HAP-1 (cell line): ENCODE data around the gene AHCY.
"Not testable (repeated sequence)": the region's sequence is repeated elsewhere in the genome, so short reads cannot be mapped to it uniquely, and the experiment has no call there.

Experiments
- DNase-seq, 2 experiments: peaks; one replicate each; pipeline ENCODE4 v3.0.0-alpha.2; 2016 to 2020; ENCODE audit warnings: low spot score in 2 of 2
- H3K27me3 ChIP-seq: fragments of 250-450 bp; sonication (Bioruptor Pico); 2 replicates; pipeline ENCODE4 v1.5.1; 2020; ENCODE audit warnings: low read depth, mild to moderate bottlenecking, moderate library complexity
- H3K36me3 ChIP-seq: fragments of 250-450 bp; sonication (Bioruptor Pico); replicated peaks from 2 replicates; pipeline ENCODE4 v1.5.1; 2020; ENCODE audit warnings: mild to moderate bottlenecking
- H3K4me1 ChIP-seq: fragments of 250-450 bp; sonication (Bioruptor Pico); 2 replicates; pipeline ENCODE4 v1.5.1; 2020; ENCODE audit warnings: mild to moderate bottlenecking
- H3K4me3 ChIP-seq: fragments of 250-450 bp; sonication (Bioruptor Pico); 2 replicates; pipeline ENCODE4 v1.5.1; 2020; ENCODE audit warnings: mild to moderate bottlenecking, moderate library complexity
- H3K9me3 ChIP-seq: fragments of 250-450 bp; sonication (Bioruptor Pico); 2 replicates; pipeline ENCODE4 v1.5.1; 2020; ENCODE audit warnings: mild to moderate bottlenecking, moderate library complexity
- in situ Hi-C: fragments of 300-500 bp; cut with MboI; formaldehyde crosslinking; loops from 3 replicates; pipeline ENCODE4 v1.14.3; 2020; ENCODE audit warnings: low sequenced_read_pairs, inconsistent platforms, mixed read lengths

AHCY gene

DNA sequence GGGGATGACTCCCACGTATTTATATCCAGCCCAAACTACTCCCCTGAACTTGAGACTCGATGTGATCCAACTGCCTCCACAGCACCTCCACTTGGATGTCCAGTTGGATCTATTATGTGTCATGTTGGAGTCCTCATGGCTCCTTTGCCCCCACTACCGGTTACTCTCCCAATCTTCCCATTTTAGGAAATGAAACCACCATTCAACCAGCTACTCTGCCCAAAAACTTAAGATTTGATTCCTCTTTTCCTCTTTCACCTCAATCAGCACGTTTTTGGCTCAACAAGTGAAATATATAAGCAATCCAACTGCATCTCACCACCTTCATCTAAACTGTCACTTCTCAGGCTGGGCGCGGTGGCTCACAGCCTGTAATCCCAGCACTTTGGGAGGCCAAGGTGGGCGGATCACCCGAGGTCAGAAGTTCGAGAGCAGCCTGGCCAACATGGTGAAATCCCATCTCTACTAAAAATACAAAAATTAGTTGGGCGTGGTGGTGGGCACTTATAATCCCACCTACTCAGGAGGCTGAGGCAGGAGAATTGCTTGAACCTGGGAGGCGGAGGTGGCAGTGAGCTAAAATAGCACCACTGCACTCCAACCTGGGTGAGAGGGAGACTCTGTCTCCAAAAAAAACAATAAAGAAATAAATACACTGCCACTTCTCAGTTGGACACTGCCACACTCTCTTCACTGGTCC is 3.4 kb downstream of the AHCY start:
- Histone ChIP-seq H3K36me3 (peaks cover 45% of the 10 kb centered on the region), H3K4me3 (no peak overlapping the region), H3K9me3 (0 out of 2 replicates have a peak, but pooled peaks cover 2% of the 10 kb centered on the region), H3K27me3 (no peaks in the 10 kb centered on the region), H3K4me1 (peaks cover 15% of the 10 kb centered on the region)
- no peak for DNase-seq
- in situ Hi-C loops = loop anchor here (5.0 to 25.0 kb wide), 2 partner anchors 218 to 413 kb away; partner anchors contain the start of genes DYNLRB1 and TP53INP2

DNA sequence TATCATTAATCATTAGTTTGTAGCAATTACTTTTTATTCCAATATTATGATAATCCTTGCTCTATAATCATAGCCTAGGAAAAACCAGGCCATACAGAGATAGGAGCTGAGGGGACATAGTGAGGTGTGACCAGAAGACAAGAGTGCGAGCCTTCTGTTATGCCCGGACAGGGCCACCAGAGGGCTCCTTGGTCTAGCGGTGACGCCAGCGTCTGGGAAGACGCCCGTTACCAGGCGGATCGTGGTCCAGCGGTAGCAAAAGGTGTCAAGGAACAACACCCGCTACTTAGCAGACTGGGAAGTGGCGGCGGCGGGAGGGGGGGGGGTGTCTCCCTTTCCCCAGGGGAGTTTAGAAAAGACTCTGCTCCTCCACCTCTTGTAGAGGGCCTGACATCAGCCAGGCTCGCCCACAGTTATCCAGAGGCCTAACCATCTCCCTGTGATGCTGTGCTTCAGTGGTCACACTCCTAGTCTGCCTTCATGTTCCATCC is 4.8 kb downstream of the AHCY start:
- in situ Hi-C loops, H3K4me1 ChIP-seq, H3K27me3 ChIP-seq, H3K9me3 ChIP-seq, H3K4me3 ChIP-seq, DNase-seq: not testable (repeated sequence)
- peaks cover 59% of the 10 kb centered on the region for H3K36me3 ChIP-seq

DNA sequence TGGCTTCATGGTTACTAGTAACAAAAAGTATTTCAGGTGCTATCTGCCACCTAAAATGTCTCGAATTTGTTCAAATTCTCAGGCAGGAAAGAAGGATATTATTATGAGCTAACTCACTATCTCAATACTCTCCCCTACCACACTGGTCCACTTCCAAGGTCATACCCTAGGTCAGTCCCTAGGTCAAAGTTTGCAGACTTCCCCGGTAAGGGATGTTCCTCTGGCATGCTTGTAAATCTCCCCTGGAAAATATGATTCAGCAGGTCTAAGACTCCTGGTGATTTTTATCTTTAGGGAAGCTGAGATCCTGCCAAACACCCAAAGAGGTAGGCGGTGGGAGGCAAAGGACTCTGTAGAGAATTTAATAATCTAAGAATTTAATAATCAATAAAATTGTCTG is 6.7 kb downstream of the AHCY start:
- H3K36me3 ChIP-seq = peaks cover 75% of the 10 kb centered on the region
- DNase-seq = no peak
- H3K9me3 ChIP-seq = no peaks in the 10 kb centered on the region
- in situ Hi-C loops = no loop called here
- no peak overlapping the region for H3K4me3 ChIP-seq
- H3K27me3 ChIP-seq = no peaks in the 10 kb centered on the region
- peaks cover 6% of the 10 kb centered on the region for H3K4me1 ChIP-seq

- Histone ChIP-seq H3K9me3 (no peaks in the 10 kb centered on the region), H3K36me3 (peaks cover 75% of the 10 kb centered on the region), H3K4me3 (no peak overlapping the region), H3K27me3 (no peaks in the 10 kb centered on the region), H3K4me1 (no peaks in the 10 kb centered on the region)
- no peak for DNase-seq
- in situ Hi-C loops = no loop called here
Measured at GRCh38 chr20:34295284-34295683, 7.9 kb downstream of the AHCY start.

DNA sequence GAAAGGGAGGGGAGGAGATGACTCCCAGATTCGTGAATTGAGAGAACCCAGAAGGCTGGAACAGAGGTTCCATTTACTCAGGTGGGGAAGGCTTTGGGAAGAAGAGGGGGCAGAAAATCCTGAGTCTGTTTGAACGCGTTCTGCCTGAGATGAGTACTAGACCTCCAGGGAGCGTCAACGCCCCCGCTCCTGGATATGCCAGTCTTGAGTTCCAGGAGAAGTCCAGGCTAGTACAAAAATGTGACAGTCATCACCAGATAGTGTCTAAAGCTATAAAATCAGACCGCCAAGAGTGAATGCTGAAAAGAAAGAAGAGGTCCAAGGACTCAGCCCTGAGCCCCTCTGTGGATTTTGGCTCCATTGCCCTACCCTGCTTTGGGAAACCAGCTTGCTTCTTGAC is 8.6 kb downstream of the AHCY start:
- Histone ChIP-seq H3K4me3 (no peak overlapping the region), H3K27me3 (no peaks in the 10 kb centered on the region), H3K9me3 (no peaks in the 10 kb centered on the region), H3K4me1 (no peaks in the 10 kb centered on the region), H3K36me3 (peaks cover 75% of the 10 kb centered on the region)
- no peak for DNase-seq
- in situ Hi-C loops = no loop called here

DNA sequence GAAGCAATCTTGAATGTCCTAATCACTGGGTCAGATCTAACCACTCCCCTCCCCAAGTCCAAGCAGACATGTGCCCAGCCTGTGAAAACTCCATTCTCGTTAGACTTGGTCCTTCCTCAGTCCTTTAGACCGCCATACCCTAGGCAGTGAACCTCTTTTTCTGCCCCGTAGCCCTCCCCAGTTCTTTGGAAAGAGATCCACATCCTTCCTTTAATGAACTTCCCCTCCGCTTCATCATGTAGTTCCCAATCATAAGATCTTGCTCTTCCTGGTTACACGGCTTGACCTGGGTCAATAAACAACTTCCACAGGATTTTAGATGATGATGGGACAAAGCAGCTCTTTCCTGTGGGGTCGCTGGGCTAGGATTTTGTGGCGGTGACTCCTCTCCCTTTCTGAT is 9.6 kb downstream of the AHCY start:
- H3K4me1 ChIP-seq = no peaks in the 10 kb centered on the region
- no peaks in the 10 kb centered on the region for H3K27me3 ChIP-seq
- DNase-seq = no peak
- in situ Hi-C loops = no loop called here
- no peak overlapping the region for H3K4me3 ChIP-seq
- no peaks in the 10 kb centered on the region for H3K9me3 ChIP-seq
- peaks cover 74% of the 10 kb centered on the region for H3K36me3 ChIP-seq

DNA sequence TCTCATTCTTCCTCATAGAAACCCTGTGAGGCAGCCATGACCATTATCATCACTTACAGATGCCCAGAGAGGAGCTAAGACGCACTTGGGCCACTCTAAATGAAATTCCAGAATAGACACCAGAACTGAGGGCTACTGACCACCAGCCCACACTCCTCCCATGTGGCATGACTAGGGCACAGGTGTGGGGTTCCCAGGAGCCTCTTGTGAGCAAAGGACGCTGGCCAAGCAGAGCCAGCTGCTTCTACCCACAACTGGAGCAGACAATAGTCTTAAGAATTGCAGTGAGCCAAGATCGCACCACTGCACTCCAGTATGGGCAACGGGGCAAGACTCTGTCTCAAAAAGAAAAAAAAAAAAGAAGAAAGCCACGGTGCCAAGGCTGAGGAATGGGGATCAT is 10.0 kb downstream of the AHCY start:
- no peaks in the 10 kb centered on the region for H3K4me1 ChIP-seq
- H3K9me3 ChIP-seq = no peaks in the 10 kb centered on the region
- no peaks in the 10 kb centered on the region for H3K27me3 ChIP-seq
- H3K4me3 ChIP-seq = no peak overlapping the region
- in situ Hi-C loops = no loop called here
- peaks cover 79% of the 10 kb centered on the region for H3K36me3 ChIP-seq
- DNase-seq = no peak

GRCh38 chr20:34292496-34292895 is 10.7 kb downstream of the AHCY start:
- in situ Hi-C loops = no loop called here
- Histone ChIP-seq H3K27me3 (no peaks in the 10 kb centered on the region), H3K9me3 (no peaks in the 10 kb centered on the region), H3K4me3 (no peak overlapping the region), H3K4me1 (no peaks in the 10 kb centered on the region), H3K36me3 (peaks cover 80% of the 10 kb centered on the region)
- no peak for DNase-seq

GRCh38 chr20:34290471-34290870 is 12.7 kb downstream of the AHCY start:
- Histone ChIP-seq H3K36me3 (peaks cover 91% of the 10 kb centered on the region), H3K4me1 (no peaks in the 10 kb centered on the region), H3K4me3 (no peak overlapping the region), H3K27me3 (no peaks in the 10 kb centered on the region), H3K9me3 (no peaks in the 10 kb centered on the region)
- in situ Hi-C loops = no loop called here
- no peak for DNase-seq

DNA sequence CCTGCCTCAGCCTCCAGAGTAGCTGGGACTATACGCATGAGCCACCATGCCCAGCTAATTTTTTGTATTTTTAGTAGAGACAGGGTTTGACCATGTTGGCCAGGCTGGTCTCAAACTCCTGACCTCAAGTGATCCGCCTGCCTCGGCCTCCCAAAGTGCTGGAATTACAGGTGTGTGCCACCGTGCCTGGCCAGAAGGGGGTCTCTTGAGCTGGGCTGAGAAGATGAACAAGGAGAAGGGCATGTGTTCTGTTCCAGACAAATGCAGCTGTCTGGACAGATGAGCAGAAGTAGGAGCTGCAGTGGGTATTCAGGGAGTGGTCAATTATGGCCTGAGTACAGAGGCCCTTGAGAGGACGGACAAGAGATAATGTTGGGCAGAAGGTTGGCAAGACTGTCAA is 15.7 kb downstream of the AHCY start:
- peaks cover 93% of the 10 kb centered on the region for H3K36me3 ChIP-seq
- H3K4me1 ChIP-seq, DNase-seq, H3K27me3 ChIP-seq, H3K4me3 ChIP-seq, H3K9me3 ChIP-seq, in situ Hi-C loops: not testable (repeated sequence)

DNA sequence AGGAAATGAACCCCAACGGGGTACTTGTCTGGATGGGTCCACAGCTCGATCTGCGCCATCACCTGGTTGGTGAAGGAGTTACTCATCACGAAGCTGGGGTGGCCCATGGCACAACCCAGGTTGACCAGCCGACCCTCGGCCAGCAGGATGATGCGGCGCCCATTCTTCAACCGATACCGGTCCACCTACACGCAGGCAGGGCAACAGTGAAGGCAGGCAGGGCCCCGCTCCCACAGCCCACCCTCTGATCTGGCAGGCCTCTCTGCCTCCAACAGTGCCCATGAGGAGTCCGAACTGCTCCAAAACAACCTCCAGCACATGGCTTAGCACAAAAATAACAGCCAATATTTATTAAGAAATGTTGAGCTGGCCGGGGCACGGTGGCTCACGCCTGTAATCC is 17.7 kb downstream of the AHCY start:
- H3K27me3 ChIP-seq = no peaks in the 10 kb centered on the region
- H3K4me3 ChIP-seq = no peak overlapping the region
- no peak for DNase-seq
- in situ Hi-C loops = no loop called here
- peaks cover 93% of the 10 kb centered on the region for H3K36me3 ChIP-seq
- H3K4me1 ChIP-seq = no peaks in the 10 kb centered on the region
- no peaks in the 10 kb centered on the region for H3K9me3 ChIP-seq

DNA sequence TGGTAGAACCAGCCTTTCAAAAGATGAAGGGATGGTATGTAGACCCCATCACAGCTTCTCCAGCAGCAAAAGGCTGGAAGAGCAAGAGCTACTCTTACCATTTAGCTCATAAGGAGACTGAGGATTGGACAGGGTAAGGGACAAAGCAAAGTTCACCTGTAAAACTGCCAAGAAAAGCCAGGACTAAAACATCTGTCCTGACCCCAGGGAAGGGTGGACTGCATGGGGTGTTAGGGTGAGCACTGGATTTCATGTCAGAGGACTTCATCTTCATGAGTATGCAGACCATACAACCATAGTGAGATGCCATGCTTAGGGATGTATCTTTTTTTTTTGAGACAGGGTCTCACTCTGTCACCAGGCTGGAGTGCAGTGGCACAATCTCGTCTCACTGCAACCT is 19.3 kb downstream of the AHCY start:
- in situ Hi-C loops = no loop called here
- Histone ChIP-seq H3K27me3 (no peaks in the 10 kb centered on the region), H3K4me1 (no peaks in the 10 kb centered on the region), H3K36me3 (peaks cover 93% of the 10 kb centered on the region), H3K9me3 (no peaks in the 10 kb centered on the region), H3K4me3 (no peak overlapping the region)
- no peak for DNase-seq

DNA sequence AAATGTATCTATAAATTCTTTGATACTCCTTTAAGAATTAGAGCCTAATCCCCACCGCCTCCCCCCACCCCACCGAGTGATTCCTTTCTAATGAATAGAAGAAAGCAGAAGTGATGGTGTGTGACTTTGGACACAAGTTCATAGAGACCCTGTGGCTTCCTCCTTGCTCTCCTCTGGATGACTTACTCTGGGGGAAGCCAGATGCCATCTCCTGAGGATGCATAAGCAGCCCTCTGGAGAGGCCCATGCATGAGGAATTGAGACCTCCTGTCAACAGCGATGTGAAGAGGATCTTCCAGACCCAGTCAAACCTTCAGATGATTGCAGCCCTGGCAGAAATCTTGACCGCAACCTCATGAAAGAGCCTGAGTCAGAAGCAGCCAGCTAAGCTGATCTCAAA is 21.1 kb downstream of the AHCY start:
- Histone ChIP-seq H3K27me3 (no peaks in the 10 kb centered on the region), H3K9me3 (no peaks in the 10 kb centered on the region), H3K4me1 (no peaks in the 10 kb centered on the region), H3K4me3 (no peak overlapping the region), H3K36me3 (peaks cover 91% of the 10 kb centered on the region)
- in situ Hi-C loops = no loop called here
- DNase-seq = no peak

DNA sequence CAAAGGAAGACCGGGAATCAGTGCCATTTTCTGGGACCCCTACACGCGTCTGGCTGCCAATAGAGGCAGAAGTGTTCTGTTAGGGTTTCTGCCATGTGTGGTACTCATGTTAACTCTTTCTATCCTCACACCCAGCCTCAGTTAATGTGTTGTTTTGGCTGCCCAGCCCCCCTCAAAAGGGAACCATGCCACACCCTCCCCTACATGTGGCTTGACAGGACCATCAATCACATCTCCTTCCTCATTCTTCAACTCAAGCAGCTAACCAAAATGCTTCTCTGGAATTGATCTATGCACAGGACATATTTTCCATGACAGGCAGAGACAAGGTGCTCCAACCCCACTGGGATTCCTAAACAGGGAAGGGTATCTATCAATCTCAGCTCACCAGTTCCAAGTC is 22.0 kb downstream of the AHCY start:
- DNase-seq = no peak
- H3K27me3 ChIP-seq = no peaks in the 10 kb centered on the region
- H3K4me3 ChIP-seq = no peak overlapping the region
- H3K9me3 ChIP-seq = no peaks in the 10 kb centered on the region
- no peaks in the 10 kb centered on the region for H3K4me1 ChIP-seq
- peaks cover 94% of the 10 kb centered on the region for H3K36me3 ChIP-seq
- in situ Hi-C loops = no loop called here

GRCh38 chr20:34274694-34275093 is 28.5 kb downstream of the AHCY start:
- no peaks in the 10 kb centered on the region for H3K9me3 ChIP-seq
- no peak for DNase-seq
- in situ Hi-C loops = no loop called here
- H3K4me1 ChIP-seq = no peaks in the 10 kb centered on the region
- no peaks in the 10 kb centered on the region for H3K27me3 ChIP-seq
- no peak overlapping the region for H3K4me3 ChIP-seq
- H3K36me3 ChIP-seq = peaks cover 67% of the 10 kb centered on the region
